ENCODE measurements around the gene KIF25. TPM values are rescaled to one million over a fixed set of nuclear protein-coding genes. Genes with fewer than 3 reads are reported as not detected.

Gene KIF25, protein sequence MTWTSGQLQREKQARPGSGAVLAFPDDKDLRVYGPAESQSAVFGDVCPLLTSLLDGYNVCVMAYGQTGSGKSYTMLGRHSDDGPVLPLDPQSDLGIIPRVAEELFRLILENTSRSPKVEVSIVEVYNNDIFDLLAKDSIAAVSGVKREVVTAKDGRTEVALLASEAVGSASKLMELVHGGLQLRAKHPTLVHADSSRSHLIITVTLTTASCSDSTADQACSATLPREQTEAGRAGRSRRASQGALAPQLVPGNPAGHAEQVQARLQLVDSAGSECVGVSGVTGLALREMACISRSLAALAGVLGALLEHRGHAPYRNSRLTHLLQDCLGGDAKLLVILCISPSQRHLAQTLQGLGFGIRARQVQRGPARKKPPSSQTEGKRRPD
- total RNA-seq (not detected), polyA plus RNA-seq (not detected)

DNA sequence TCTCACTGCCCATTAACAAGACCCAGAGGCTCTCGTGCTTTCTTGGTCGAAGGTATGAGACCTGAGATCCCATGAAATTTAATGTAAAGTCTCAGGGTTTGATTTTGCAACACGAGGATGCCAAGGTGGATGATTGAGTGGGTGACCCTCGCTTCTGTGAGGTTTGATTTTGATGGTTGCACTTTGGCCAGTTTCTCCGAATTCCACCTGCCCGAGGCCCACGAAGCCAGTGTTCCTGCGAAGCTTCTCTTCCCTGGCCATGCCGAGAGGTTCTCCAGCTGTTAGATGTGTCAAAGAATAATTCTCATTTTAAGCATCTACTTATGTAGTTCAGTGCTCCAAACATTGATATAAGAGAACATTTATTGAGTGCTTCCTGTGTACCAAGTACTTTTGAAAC, at the start of gene KIF25:
KIF25 (plus strand) TSS at position 30 of the 400 bp plus-strand sequence. CDS start 31,915 bp downstream, outside the sequence.
- Histone ChIP-seq H3K4me3 (ENCODE audit: low read length in 2 of 2) (no peak within 1 kb of the TSS), H3K27me3 (ENCODE audit: insufficient read depth, low read length) (no peaks in the 10 kb centered on the region), H3K9me3 (ENCODE audit: control insufficient read depth in 1 of 2, low read length in 2 of 2) (no peaks in the 10 kb centered on the region), H3K36me3 (ENCODE audit: insufficient read depth, low read length) (no peaks in the 10 kb centered on the region), H3K4me1 (ENCODE audit: insufficient read depth, low read length) (no peaks in the 10 kb centered on the region), H3K27ac (ENCODE audit: low read depth, low read length) (no peak within 1 kb of the TSS)
- H3K27ac Mint-ChIP-seq: no peak within 1 kb of the TSS
- H3K9me3 Mint-ChIP-seq: peaks cover 0 to 3% (median 0%) of the 10 kb centered on the region in 8 donors
- H3K27me3 Mint-ChIP-seq: peaks cover 11 to 15% of the 10 kb centered on the region in 2 donors
- no peak for DNase-seq
- no peaks in the 10 kb centered on the region for H3K36me3 Mint-ChIP-seq
- ChIA-PET POLR2A (ENCODE audit: partially characterized antibody) (no interaction called here), CTCF (ENCODE audit: partially characterized antibody) (no interaction called here)
- no peak within 1 kb of the TSS for H3K4me3 Mint-ChIP-seq
- H3K4me1 Mint-ChIP-seq: no peaks in the 10 kb centered on the region
- intact Hi-C loops (cut with micrococcal nuclease): no loop called here

DNA sequence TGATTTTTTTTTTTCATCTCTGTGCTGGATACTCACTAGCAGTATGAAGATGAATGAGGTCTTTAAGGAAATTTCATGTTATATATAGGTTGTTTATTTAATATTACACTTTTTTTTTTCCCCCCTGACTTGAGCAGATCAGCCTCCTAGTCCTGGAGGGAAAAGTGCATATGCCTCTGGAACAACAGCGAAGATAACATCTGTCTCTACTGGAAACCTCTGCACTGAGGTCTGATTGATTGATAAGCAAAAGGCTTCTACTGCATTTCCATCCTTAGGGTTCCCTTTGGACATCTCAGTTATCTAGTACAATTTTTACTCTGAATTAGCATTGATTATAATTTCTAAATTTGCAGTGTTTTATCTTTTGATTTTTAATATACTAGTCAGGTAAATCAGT, 49.8 kb upstream of the KIF25 start:
- DNase-seq: no peak
- Histone ChIP-seq H3K9me3 (ENCODE audit: control insufficient read depth in 1 of 2, low read length in 2 of 2) (no peaks in the 10 kb centered on the region), H3K36me3 (ENCODE audit: insufficient read depth, low read length) (no peaks in the 10 kb centered on the region), H3K27ac (ENCODE audit: low read depth, low read length) (no peak overlapping the region), H3K27me3 (ENCODE audit: insufficient read depth, low read length) (no peaks in the 10 kb centered on the region), H3K4me3 (ENCODE audit: low read length in 2 of 2) (no peak overlapping the region), H3K4me1 (ENCODE audit: insufficient read depth, low read length) (no peaks in the 10 kb centered on the region)
- no peaks in the 10 kb centered on the region for H3K4me1 Mint-ChIP-seq
- H3K27ac Mint-ChIP-seq: no peak overlapping the region
- no peaks in the 10 kb centered on the region for H3K27me3 Mint-ChIP-seq
- ChIA-PET POLR2A (ENCODE audit: partially characterized antibody) (no interaction called here), CTCF (ENCODE audit: partially characterized antibody) (interaction anchor here (1.8 kb wide), 1 partner anchor 19 kb away, joined by 4 read pairs; no protein-coding TSS in a partner anchor)
- intact Hi-C loops (cut with micrococcal nuclease): no loop called here
- peaks cover 23 to 27% of the 10 kb centered on the region in 2 donors for H3K36me3 Mint-ChIP-seq
- no peaks in the 10 kb centered on the region for H3K9me3 Mint-ChIP-seq
- H3K4me3 Mint-ChIP-seq: no peak overlapping the region

DNA sequence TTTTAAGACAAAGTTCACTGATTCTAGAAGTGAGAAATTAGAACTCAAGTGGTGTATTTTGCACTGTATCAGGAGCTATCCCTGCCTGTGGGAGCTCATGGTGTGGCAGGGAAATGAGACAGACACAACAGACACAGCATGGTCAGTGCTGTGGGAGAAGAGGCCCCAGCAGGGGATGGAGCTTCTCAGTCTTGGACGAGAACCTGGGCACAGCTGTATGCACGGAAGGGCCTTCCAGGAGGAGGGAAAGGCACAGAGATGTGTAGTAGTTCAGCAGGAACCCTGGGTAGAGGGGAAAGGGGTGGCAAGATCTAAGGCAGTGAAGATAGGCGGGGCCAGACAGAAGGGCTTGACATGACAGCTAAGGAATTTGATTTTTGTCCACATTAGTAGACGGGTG, 48.8 kb upstream of the KIF25 start:
- Histone ChIP-seq H3K27ac (ENCODE audit: low read depth, low read length) (no peak overlapping the region), H3K4me1 (ENCODE audit: insufficient read depth, low read length) (no peaks in the 10 kb centered on the region), H3K4me3 (ENCODE audit: low read length in 2 of 2) (no peak overlapping the region), H3K9me3 (ENCODE audit: control insufficient read depth in 1 of 2, low read length in 2 of 2) (no peaks in the 10 kb centered on the region), H3K36me3 (ENCODE audit: insufficient read depth, low read length) (no peaks in the 10 kb centered on the region), H3K27me3 (ENCODE audit: insufficient read depth, low read length) (no peaks in the 10 kb centered on the region)
- intact Hi-C loops (cut with micrococcal nuclease): no loop called here
- Mint-ChIP-seq H3K4me1 (no peaks in the 10 kb centered on the region), H3K27me3 (no peaks in the 10 kb centered on the region), H3K36me3 (peaks cover 23 to 25% of the 10 kb centered on the region in 2 donors), H3K9me3 (no peaks in the 10 kb centered on the region), H3K27ac (no peak overlapping the region), H3K4me3 (no peak overlapping the region)
- no peak for DNase-seq
- ChIA-PET POLR2A (ENCODE audit: partially characterized antibody) (no interaction called here), CTCF (ENCODE audit: partially characterized antibody) (no interaction called here)

DNA sequence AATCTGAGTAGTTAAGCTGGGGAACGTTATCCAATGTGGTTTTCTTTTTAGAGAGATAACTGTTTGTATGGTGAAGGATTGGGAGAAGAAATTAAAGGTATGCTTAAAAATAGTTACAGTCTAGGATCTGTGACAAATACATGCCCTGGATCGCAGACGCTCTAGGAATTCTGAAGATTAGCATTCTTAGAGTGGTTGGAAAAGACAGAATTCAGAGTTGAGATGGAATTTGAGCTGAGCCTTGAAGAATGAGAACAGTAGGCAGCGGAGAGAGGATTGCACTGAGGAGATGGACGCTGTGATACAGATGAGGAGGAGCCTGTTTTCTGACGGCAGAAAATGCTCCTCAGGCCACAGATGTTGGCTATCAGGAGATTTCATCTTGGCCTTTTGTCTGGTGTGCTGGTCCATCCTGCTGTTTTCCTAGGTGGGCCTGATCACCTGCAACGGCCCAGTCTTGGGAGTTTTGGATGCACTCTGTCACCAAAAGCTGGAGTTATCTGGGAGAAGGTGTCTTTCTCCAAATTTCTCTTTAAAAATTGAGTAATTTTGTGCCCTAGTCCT, 48.3 kb upstream of the KIF25 start:
- H3K27me3 ChIP-seq (ENCODE audit: insufficient read depth, low read length): no peaks in the 10 kb centered on the region
- no peaks in the 10 kb centered on the region for H3K9me3 ChIP-seq (ENCODE audit: control insufficient read depth in 1 of 2, low read length in 2 of 2)
- peaks cover 23 to 25% of the 10 kb centered on the region in 2 donors for H3K36me3 Mint-ChIP-seq
- H3K36me3 ChIP-seq (ENCODE audit: insufficient read depth, low read length): no peaks in the 10 kb centered on the region
- H3K27ac ChIP-seq (ENCODE audit: low read depth, low read length): no peak overlapping the region
- no peak overlapping the region for H3K4me3 ChIP-seq (ENCODE audit: low read length in 2 of 2)
- no peaks in the 10 kb centered on the region for H3K4me1 Mint-ChIP-seq
- ChIA-PET CTCF (ENCODE audit: partially characterized antibody) (no interaction called here), POLR2A (ENCODE audit: partially characterized antibody) (no interaction called here)
- H3K27me3 Mint-ChIP-seq: no peaks in the 10 kb centered on the region
- intact Hi-C loops (cut with micrococcal nuclease): no loop called here
- H3K9me3 Mint-ChIP-seq: no peaks in the 10 kb centered on the region
- H3K4me1 ChIP-seq (ENCODE audit: insufficient read depth, low read length): no peaks in the 10 kb centered on the region
- no peak for DNase-seq
- no peak overlapping the region for H3K4me3 Mint-ChIP-seq
- H3K27ac Mint-ChIP-seq: no peak overlapping the region

DNA sequence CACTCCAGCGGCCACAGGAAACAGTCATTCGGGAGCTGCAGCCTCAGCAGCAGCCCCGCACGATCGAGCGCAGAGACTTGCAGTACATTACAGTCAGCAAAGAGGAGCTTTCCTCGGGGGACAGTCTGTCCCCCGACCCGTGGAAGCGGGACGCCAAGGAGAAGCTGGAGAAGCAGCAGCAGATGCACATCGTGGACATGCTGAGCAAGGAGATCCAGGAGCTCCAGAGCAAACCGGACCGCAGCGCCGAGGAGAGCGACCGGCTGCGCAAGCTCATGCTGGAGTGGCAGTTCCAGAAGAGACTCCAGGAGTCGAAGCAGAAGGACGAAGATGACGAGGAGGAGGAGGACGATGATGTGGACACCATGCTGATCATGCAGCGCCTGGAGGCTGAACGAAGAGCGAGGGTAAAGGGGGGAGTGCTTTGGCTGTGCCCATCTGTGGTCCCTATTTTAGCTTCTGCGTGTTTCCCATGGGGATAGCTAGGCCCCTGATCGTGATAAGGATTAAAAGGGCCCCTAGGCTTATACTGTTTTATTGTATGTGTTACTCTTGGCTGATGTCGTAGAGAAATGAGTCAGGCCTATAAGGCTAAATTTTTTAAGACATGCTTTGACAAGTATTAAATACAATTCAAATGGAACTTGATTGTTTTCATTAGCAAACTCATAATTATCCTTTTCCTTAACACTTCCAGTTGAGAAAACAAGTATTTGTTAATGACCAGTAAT, 45.5 kb upstream of the KIF25 start:
- no peak overlapping the region for H3K27ac Mint-ChIP-seq
- H3K4me3 Mint-ChIP-seq: no peak overlapping the region
- intact Hi-C loops (cut with micrococcal nuclease): no loop called here
- CTCF ChIA-PET (ENCODE audit: partially characterized antibody): no interaction called here
- POLR2A ChIA-PET (ENCODE audit: partially characterized antibody): no interaction called here
- Histone ChIP-seq H3K9me3 (ENCODE audit: control insufficient read depth in 1 of 2, low read length in 2 of 2) (no peaks in the 10 kb centered on the region), H3K4me3 (ENCODE audit: low read length in 2 of 2) (no peak overlapping the region), H3K36me3 (ENCODE audit: insufficient read depth, low read length) (no peaks in the 10 kb centered on the region), H3K27me3 (ENCODE audit: insufficient read depth, low read length) (no peaks in the 10 kb centered on the region), H3K27ac (ENCODE audit: low read depth, low read length) (no peak overlapping the region), H3K4me1 (ENCODE audit: insufficient read depth, low read length) (no peaks in the 10 kb centered on the region)
- DNase-seq: no peak
- no peaks in the 10 kb centered on the region for H3K9me3 Mint-ChIP-seq
- H3K27me3 Mint-ChIP-seq: no peaks in the 10 kb centered on the region
- no peaks in the 10 kb centered on the region for H3K4me1 Mint-ChIP-seq
- H3K36me3 Mint-ChIP-seq: peaks cover 25 to 37% of the 10 kb centered on the region in 2 donors

DNA sequence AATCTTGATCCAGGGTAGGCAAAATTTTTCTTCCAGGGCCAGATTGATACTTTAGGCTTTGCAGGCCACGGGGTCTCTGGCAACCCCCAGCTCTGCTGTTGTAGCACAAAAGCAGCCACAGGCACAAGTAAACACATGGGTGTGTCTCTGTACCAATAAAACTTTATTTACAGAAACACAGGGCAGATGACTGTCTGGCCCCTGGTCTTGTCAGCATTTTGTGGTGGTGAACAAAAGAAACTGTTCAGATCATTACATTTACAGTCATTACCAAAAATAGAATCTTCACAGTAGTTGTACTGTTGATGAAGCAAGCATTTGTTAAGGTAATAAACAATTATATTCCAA, 45.0 kb upstream of the KIF25 start:
- ChIA-PET CTCF (ENCODE audit: partially characterized antibody) (no interaction called here), POLR2A (ENCODE audit: partially characterized antibody) (no interaction called here)
- H3K4me1 ChIP-seq (ENCODE audit: insufficient read depth, low read length): no peaks in the 10 kb centered on the region
- no peak overlapping the region for H3K4me3 ChIP-seq (ENCODE audit: low read length in 2 of 2)
- peaks cover 25 to 40% of the 10 kb centered on the region in 2 donors for H3K36me3 Mint-ChIP-seq
- H3K4me3 Mint-ChIP-seq: no peak overlapping the region
- no peaks in the 10 kb centered on the region for H3K9me3 Mint-ChIP-seq
- H3K27ac ChIP-seq (ENCODE audit: low read depth, low read length): no peak overlapping the region
- DNase-seq: no peak
- H3K27me3 Mint-ChIP-seq: no peaks in the 10 kb centered on the region
- no peaks in the 10 kb centered on the region for H3K27me3 ChIP-seq (ENCODE audit: insufficient read depth, low read length)
- intact Hi-C loops (cut with micrococcal nuclease): no loop called here
- H3K4me1 Mint-ChIP-seq: no peaks in the 10 kb centered on the region
- no peaks in the 10 kb centered on the region for H3K9me3 ChIP-seq (ENCODE audit: control insufficient read depth in 1 of 2, low read length in 2 of 2)
- no peaks in the 10 kb centered on the region for H3K36me3 ChIP-seq (ENCODE audit: insufficient read depth, low read length)
- H3K27ac Mint-ChIP-seq: no peak overlapping the region

DNA sequence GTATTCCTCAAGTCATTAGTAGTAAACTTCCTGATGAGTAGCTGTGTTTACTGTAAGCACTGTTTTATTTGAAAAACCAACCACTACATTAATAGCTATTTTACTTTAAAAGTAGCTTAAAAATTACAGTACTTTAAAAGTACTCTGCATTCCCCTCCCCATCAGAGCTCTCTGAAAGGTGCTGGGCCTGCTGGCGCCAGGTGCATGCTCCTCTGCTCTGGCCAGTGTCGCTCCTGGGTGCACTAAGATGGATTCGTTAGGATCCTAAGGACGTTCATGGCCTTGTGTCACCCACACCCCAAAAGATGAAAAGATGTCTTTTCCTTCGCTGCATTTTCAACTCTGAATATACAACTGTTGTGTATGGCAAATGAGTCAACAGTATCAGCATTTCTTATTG, 43.9 kb upstream of the KIF25 start:
- no peaks in the 10 kb centered on the region for H3K4me1 Mint-ChIP-seq
- no peak for DNase-seq

More for the DNA sequence above, 43.9 kb upstream of the KIF25 start:
- H3K27ac ChIP-seq (ENCODE audit: low read depth, low read length): no peak overlapping the region
- H3K9me3 ChIP-seq (ENCODE audit: control insufficient read depth in 1 of 2, low read length in 2 of 2): no peaks in the 10 kb centered on the region
- no peak overlapping the region for H3K4me3 ChIP-seq (ENCODE audit: low read length in 2 of 2)
- H3K36me3 Mint-ChIP-seq: peaks cover 21 to 35% of the 10 kb centered on the region in 2 donors
- H3K9me3 Mint-ChIP-seq: no peaks in the 10 kb centered on the region
- no peak overlapping the region for H3K27ac Mint-ChIP-seq
- H3K27me3 Mint-ChIP-seq: no peaks in the 10 kb centered on the region
- intact Hi-C loops (cut with micrococcal nuclease): no loop called here
- H3K4me3 Mint-ChIP-seq: no peak overlapping the region
- no peaks in the 10 kb centered on the region for H3K4me1 ChIP-seq (ENCODE audit: insufficient read depth, low read length)
- POLR2A ChIA-PET (ENCODE audit: partially characterized antibody): no interaction called here
- CTCF ChIA-PET (ENCODE audit: partially characterized antibody): no interaction called here
- H3K27me3 ChIP-seq (ENCODE audit: insufficient read depth, low read length): no peaks in the 10 kb centered on the region
- no peaks in the 10 kb centered on the region for H3K36me3 ChIP-seq (ENCODE audit: insufficient read depth, low read length)
